HG02840 (cell line): ENCODE measurements around the gene TRAF3.
A peak's percentile ranks its signal among the peaks of the same experiment; 100 is the strongest.
"Not testable (repeated sequence)": the region's sequence is repeated elsewhere in the genome, so short reads cannot be mapped to it uniquely, and the experiment has no call there.

Experiments
- ATAC-seq: cut with Tn5 transposase; IDR thresholded peaks from one replicate; pipeline ENCODE4 v1.9.1; 2021; ENCODE audit warnings: mild to moderate bottlenecking, moderate library complexity, moderate number of reproducible peaks; ENCODE audit not compliant: unreplicated experiment, low FRiP score

TRAF3 gene

DNA sequence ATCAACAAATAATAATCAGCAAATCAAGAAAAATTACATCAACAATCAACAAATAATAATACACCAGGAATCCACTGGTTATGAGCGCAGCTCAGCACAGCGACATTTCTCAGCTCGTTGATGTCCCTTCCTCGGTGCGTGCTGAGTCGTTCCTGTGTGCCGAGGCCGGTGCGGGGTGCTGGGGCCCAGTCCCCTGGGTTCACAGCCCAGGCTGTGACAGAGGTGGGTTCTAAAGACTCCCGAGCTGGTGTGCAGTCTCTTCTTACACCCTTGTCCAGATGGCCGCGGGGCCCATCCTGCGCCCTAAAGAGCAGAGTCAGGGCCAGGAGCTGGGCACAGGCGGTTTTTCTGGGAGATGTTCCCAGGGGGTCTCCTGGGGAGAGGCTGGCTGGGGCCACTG is 26.9 kb upstream of the TRAF3 start:
- ATAC-seq = no peak

DNA sequence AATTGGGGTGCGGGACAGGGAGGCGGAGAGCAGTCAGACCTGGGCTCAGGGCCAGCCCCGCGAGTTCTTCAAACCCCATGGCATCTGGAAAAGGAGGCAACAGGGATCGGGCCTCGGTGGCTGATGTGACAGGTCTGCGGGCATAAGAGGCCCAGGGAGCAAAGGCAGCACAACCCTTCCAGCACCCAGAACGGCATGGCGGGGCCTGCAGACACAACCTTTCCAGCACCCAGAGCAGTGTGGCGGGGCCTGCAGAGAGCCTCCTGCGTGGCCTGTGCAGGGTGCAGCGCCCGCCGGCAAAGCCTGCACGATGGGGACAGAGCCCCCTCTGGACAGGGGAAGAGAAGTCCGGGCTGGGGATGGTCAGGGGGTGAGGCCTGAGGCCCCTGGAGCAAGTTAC is 26.2 kb upstream of the TRAF3 start:
- ATAC-seq = no peak

DNA sequence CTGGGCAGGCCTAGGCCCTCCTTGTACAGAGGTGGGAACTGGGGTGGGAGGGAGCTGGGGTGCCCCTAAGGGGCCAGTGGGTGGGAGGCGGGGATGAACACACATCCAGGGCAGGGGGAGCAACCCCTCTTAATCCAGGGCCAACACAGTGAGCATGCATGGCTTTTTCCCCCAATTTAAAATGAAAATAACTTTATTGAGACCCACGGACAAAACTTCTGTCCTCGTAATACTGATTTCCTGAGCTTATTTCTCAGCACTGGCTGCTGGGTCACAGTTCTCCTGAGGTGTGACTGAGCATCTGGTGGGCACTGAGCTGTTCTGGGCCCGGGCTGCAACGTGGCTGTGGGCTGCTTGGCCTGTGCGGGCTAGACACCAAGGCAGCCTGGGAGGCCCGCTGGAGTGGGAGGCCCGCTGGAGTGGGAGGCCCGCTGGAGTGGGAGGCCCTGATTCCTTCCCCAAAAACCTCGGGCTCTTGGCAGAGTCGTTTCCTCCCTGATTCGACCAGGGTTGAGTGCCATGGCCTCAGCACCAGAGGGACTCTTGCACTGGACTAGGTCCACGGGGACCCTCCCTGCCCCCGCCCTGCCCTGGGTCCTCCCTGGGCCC is 24.9 kb upstream of the TRAF3 start:
- no peak for ATAC-seq

DNA sequence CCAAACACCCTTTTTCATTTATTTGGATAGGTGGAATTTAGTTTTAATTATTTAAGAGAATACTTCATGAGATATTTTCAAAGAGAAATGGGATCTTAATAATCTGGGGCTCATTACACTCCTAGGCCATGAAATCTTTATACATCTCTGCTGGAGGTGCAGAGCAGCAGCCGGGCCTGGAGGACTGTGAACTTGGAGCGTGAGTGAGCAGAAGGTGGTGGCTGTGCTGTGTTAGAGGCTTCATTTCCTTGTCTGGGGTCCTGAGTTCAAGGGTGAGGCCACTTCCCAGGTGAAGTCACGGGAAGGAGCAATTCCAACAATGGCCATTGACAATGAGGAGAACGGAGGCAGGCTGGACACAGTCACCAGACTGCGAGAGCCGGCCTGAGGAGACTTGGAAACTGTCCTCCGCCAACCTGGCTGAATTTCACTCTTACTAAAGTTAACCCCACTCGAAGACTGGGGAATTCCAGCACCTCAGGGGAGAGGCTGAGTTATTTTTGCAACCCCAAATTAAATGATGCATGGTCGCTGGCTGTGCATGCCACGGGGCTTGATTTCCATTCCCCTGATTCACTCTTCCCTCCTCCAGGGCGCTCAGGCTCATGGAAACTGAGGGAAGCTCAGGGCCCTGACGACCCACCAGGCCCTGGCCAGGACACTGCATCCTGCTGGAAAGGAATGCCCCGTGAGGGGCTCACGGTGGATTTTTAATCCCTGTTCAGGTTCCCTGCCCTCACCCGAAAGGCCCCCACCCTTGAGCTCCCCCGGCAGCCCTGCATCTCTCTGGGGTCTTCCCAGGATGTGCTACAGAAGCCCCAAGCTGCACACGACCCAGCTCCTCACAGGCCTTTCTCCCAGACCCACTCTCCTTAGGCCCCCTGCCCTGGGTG is 22.6 kb upstream of the TRAF3 start:
- ATAC-seq = no peak

DNA sequence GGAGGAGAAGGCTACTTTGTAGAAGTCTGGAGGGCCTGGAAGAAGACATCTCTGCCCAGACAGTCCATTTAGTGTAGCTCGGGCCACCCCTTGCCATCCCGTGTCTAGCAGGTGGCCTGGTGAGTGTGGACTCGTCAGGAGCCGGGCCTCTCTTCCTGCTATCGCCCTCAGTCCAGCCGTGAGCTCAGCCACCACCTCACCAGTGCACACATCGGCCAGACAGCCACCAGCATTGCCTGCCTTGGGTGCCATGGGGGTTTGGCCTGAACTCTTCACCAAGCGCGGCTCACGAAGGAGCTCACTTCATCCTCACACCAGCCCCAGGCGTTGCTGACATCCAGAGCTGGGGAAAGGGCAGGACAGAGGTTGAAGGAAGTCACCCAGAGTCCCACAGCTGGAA is 19.6 kb upstream of the TRAF3 start:
- ATAC-seq = no peak

DNA sequence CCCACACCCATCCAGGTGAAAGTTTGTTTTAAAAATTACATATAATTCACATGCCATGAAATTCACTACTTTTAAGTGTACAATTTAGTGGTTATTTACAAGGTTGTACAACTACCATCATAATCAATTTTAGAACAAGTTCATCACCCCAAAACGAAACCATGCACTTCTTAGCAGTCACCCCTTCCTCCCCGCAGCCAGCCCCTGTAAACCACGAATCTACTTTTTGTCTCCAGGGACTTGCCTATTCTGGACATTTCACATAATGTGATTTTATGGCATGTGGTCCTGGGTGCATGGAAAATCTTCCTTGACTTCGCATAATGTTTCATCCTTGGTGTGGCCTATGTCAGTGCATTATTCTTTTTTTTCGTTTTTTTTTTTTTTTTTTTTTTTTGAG is 19.2 kb upstream of the TRAF3 start:
- ATAC-seq = no peak

DNA sequence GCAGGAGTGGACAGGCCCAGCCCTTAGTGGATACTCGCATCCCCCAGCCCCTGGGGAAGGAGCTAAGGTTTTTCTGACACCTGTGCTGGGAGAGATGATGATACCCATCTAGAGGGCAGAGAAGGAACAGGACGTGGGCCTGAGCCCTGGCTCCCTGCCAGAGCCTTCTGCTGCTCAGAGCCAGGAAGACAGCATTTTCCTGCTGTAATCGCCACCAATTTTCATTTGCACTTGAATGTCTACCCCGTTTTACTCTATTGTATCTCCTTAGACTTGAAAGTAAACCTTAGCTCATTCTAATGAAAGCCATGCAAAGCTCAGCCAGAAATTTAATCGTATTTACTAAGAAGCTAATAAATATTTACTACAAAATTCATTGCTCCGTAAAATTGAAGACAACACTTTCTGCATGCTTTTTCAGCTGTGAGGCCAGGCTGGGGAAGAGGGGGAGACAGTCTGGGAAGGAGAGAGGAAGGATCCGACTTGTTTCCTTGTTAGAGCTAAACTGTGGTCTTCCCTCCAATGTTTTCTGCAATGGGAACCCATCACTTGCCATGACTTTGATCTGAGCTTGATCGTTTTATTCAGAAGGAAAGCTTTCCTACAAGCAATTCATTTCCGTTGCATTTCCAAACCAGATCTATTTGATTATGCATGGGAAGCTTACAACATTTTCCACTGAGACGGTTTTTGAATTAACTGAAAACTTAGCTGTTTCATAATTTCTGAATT is 17.6 kb upstream of the TRAF3 start:
- ATAC-seq = no peak

DNA sequence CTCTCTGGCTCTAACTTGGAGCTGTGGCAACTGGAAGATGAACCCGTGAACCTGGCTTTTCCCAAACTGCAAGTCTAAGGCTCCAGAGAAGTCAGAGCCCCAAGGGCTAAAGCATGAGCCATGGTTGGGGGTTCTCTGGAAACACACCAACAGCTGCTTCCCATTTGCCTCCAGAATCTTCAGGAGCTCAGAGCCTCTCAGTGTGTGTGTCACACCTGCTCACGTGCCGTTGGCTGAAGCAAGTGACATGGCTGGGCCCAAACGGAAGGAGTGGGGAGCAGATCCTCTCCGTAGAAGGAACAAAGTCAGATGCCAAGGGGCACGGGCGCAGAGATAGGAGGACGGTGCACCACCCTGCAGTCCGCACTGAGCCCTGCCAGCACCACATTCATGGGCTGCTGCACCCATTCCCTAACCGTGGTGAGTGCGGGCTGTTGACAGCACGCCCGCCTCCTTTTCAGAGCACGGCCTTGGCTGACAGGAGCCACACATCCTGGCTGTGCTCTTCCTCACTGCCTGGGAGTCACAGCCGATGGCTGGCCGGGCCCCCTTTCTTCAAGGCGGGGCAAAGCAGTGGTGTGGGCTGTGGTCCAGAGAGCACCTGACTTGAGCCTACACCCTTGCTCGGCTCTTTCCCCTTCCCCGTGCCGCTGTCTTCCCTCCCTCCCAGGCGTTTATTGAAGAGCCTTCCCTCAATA is 16.6 kb upstream of the TRAF3 start:
- ATAC-seq = no peak

DNA sequence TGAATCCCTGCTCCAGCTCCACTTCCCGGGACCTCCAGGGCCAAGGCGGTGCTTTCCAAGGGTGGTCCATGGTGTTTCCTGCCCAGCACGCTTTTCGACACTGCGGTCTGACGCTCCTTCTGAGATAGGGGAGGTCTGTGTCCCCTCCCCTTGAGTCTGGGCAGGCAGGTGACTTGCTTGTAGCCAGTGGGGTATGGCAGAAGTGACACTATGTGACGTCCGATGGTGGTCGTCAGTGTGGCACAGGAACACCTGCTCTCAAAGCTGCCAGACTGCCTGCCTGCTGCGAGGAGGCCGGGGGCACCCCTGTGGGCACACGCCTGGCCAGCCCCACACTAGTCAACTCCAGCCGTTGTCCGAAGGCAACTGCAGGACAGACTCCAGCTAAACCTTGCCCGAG is 16.0 kb upstream of the TRAF3 start:
- no peak for ATAC-seq

DNA sequence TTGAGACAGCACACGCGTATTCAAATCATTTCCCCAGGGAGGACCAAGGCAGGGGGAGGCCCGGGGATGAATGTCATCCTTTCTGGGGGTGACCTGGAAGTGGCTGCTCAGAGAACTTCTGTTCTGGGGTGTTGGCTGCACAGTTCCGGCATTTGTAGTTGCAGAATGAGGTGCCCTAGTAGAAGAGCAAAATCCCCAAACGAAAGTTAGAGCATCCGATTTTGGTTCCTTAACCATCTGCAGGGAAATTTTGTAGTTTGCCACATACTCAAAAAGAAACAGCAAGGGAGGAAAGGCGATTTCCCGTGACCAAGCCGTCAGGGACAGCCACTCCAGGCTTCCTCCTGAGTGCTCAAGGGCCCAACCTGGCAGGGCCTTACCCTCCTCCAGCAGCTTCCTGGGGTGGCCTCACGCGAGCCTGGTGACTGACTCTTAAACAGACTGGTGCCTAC is 13.0 kb upstream of the TRAF3 start:
- ATAC-seq = peak; percentile 52

DNA sequence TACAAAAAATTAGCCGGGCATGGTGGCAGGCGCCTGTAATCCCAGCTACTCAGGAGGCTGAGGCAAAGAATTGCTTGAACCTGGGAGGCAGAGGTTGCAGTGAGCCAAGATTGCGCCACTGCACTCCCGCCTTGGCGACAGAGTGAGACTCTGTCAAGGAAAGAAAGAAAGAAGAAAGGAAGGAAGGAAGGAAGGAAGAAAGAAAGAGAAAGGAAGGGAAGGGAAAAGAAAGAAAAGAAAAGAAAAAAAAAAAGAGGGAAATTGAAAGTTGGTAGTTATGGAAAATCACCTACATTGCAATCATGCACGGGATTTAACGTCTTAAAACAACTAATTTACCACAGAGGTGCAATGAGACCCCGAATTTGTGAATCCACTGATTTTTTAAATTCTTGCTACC is 11.5 kb upstream of the TRAF3 start:
- not testable (repeated sequence) for ATAC-seq

DNA sequence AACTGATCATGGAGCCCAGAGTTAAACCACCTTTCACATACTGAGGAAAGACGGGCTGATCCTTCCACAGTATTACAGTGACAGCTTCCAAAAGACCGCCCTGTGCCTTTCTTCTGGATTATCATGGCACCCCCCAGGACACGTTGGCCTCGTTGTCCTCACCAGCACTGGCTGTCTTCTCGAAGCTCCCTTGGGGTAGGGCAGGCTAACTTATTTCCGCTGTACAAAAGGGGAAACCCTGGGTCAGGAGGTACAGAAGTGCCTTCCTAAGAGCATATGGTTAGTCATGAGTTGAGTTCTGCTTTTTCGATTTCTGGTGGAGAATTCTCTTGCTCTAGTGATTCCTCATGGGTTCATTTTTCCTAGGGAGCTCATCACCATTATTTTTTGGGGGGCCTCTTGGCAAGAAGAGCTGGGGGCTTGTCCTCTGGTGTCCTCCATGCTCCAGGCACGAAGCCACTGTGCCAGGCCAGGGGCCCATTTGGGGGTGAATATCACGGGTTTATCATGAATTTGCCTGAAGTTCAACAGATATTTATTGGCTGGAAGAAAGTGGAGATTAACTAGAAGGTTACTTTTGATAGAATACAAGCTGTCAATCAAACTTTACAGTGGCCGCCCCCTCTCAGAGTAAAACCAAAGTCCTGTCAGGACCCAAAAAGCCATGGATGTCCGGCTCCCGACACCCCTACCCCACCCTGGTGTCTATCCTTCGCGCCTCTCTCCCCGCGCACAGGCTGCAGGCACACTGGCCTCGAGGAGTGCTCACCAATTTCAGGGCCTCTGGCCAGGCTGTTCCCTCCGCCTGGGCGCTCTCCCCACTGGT is 8.8 kb upstream of the TRAF3 start:
- no peak for ATAC-seq

DNA sequence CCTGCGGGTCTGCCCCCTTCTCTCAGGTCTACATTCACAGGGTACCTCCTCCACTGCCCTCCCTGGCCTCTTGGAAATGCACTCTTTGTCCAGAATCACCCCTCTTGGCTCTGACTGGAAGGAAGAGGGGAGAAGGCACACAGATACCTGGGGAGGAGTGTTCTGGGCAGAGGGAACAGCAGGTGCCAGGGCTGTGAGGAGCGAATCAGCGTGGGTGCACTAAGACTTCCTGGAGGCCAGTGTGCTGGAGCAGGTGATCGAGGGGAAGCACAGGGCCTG is 8.3 kb upstream of the TRAF3 start:
- ATAC-seq = no peak

DNA sequence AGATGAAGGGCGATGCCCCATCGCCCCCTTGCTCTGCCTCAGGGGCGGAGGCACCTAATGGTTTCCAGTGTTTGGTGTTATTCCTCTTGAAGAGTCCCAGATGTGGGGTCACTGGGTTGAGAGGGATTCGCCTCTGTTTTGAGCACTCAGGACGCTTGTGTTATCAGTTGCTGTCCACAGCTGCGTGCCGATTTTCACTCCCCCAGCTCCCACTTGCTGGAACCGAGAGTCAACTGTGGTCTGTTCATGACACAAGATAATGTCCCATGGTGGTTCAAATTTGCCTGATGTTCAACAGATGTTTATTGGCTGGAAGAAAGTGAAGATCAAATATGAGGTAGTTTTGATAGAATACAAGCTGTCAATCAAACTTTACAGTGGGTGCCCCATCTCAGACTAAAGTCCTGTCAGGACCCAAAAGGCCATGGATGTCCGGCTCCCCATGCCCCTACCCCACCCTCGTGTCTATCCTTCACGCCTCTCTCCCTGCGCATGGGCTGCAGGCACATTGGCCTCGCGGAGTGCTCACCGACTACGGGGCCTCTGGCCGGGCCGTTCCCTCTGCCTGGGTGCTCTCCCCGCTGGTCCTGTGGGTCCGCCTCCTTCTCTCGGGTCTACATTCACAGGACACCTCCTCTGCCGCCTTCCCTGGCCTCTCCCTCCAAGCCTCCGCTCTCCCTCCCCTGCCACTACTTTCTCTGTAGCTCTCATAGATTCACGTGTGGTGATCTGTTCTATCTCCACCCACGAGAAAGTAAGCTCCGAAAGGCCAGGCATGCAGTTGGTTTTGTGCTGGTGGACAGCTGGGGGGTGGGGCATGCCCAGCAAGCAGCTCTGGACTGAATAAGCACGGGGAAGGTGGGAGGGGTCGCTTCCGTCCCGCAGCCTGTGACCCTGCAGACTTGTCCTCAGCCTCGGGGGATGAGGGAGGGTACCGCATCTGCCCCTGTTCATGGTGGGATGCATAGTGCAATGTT is 6.8 kb upstream of the TRAF3 start:
- no peak for ATAC-seq

DNA sequence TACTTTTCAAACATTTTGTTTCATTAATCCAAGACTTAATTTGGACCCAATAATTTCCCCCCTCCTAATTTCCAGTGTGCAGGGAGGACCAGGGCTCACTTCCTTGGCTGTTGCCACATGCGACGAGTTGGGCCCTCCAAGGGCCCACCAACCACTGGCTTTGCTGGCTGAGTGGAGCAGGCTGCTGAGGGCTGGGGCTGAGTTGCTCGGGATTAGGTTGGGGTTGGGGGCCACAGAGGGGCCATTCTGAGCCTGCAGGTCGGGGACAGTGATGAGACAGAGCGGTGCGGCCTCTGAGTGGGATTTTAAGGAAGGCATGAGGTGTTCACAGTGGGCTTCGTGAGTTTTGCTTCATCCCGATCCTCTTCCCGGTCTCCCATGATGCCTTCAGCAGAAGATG is 6.1 kb upstream of the TRAF3 start:
- no peak for ATAC-seq

DNA sequence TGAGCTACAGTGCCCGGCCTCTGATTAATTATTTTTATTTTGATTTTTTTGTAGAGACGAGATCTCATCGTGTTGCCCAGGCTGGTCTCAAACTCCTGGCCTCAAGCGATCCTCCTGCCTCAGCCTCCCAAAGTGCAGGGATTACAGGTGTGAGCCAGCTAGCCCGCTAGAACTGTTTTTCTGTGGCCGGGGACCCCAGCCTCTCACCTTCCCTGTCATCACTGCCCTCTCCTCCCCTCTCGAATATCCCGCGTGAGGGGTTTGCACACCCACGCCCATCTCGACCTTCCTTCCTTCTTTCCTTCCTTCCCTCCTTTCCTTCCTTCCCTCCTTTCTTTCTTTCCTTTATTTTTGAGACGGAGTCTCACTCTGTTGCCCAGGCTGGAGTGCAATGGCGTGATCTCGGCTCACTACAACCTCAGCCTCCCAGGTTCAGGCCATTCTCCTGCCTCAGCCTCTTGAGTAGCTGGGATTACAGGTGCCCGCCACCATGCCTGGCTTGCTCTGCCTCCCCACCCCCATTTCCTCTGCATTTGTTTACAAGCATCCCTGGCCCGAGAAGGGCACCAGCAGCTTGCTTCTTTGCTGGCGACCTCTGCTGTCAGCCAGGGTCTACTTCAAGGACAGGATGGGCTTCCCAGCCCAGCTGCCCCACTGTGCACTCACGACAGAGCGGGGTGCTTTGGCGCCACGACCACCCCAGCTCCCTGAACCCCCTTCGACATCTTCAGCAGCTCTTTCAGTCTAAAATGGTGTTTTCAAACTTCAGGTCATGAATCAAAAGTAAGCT is 4.3 kb upstream of the TRAF3 start:
- ATAC-seq = no peak

DNA sequence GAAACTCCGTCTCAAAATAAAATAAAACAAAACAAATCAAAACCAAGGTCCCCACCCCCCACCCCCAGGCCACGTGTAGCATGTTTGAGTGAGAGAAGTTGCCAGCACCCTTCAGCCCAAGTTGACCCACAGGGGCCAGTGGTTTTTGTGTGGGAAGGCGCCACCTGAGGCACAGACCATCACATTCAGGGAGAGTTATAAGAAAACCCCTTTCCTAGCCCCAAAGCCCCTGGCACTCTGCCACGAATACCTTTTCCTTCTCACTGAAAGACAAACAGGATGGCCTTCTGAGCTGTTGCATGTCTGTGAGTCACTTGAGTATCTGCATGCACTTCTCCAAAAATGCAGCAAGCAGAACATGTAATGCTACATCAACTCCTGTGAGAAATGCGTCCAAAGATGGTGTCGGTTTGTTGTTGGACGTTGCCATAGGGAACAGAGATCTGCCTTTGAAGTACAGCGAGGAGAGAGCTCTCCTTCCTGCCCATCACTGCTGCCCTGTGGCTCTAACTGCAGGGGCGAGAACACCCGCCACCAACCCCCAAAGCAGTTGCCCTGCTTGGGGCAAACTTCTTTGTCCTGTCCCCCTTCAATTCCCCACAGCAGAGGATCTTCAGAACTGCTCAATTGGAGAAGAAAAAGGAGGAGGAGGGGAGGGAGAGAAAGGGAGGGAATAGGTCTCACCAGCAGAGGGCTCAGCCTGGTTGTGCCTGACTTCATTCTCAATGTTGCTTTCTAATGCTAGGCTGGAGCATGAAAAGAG is 2.7 kb upstream of the TRAF3 start:
- ATAC-seq = no peak
